Cardiac fibroblast (primary cell): Measurements from ENCODE around the gene PSTPIP1.
A peak's percentile ranks its signal among the peaks of the same experiment; 100 is the strongest.

Source experiments
- DNase-seq, 2 donors: peaks; one replicate each; pipeline versions ENCODE4 v3.0.0 to v3.0.0-alpha.2; 2010; ENCODE audit warnings: low read depth in 2 of 2
- H3K4me3 ChIP-seq, 2 donors: replicated peaks in 1 of 2; 1 replicate in 1 of 2; 2 replicates in 1 of 2; pipeline ENCODE4 v1.5.1; 2011; ENCODE audit warnings: low read depth in 2 of 2, low read length in 2 of 2, mild to moderate bottlenecking in 2 of 2, moderate library complexity in 1 of 2
- TF ChIP-seq, protein P1 (sequence below): IDR thresholded peaks from one replicate; pipeline ENCODE4 v1.5.1; 2011; ENCODE audit warnings: low read depth, mild to moderate bottlenecking, low read length, inconsistent platforms

Gene PSTPIP1

DNA sequence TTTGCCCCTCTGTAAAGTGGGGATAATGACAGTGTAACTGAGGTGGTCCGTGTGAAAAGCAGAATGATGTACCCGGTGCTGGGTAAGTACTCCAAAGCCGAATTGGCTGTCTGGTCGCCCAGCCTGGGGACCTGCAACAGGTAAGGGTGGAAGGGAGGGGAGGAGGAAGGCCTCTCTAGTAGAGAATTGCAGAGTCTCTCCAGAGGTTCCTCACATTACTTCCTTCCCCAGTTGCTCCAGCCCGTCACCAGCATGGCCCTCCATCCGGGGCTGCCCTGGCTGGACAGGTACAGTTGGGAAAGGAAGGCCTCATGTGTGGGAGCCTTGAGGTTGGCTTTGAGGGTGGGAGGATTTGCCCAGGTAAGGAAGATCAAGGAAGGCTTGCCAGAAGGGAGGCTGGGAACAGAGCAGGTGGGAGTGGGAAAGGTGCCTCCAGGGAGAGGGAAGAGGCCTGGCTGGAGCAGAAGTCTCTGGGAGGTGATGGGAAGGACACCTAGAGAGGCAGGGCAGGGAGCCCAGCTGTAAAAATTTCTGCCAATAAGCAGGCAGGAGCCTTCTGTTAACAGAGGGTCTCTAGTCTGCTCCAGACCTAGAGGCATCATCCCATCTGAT is 1.7 kb upstream of the PSTPIP1 start:
- TF ChIP-seq, protein P1, sequence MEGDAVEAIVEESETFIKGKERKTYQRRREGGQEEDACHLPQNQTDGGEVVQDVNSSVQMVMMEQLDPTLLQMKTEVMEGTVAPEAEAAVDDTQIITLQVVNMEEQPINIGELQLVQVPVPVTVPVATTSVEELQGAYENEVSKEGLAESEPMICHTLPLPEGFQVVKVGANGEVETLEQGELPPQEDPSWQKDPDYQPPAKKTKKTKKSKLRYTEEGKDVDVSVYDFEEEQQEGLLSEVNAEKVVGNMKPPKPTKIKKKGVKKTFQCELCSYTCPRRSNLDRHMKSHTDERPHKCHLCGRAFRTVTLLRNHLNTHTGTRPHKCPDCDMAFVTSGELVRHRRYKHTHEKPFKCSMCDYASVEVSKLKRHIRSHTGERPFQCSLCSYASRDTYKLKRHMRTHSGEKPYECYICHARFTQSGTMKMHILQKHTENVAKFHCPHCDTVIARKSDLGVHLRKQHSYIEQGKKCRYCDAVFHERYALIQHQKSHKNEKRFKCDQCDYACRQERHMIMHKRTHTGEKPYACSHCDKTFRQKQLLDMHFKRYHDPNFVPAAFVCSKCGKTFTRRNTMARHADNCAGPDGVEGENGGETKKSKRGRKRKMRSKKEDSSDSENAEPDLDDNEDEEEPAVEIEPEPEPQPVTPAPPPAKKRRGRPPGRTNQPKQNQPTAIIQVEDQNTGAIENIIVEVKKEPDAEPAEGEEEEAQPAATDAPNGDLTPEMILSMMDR: no peak
- H3K4me3 ChIP-seq: no peak overlapping the region

GRCh38 chr15:76994001-76994400 is 925 bp upstream of the PSTPIP1 start:
- TF ChIP-seq, protein P1: no peak
- no peak overlapping the region for H3K4me3 ChIP-seq
- DNase-seq: peak in 1 of 2 donors; percentile 5

More for the DNA sequence above, 1.7 kb upstream of the PSTPIP1 start:
- DNase-seq: no peak

- TF ChIP-seq, protein P1: no peak
These were observed 430 bp upstream of the PSTPIP1 start for GRCh38 chr15:76994496-76994895.

GRCh38 chr15:76996076-76996525 is 1.2 kb downstream of the PSTPIP1 start:
- H3K4me3 ChIP-seq: no peak overlapping the region
- TF ChIP-seq, protein P1: no peak
- no peak for DNase-seq

More at GRCh38 chr15:76994496-76994895, 430 bp upstream of the PSTPIP1 start:
- DNase-seq: no peak
- no peak overlapping the region for H3K4me3 ChIP-seq

- DNase-seq: peak; percentile 50 to 57
- TF ChIP-seq, protein P1: no peak
- H3K4me3 ChIP-seq: no peak overlapping the region
These were observed 1.8 kb downstream of the PSTPIP1 start for GRCh38 chr15:76996526-76997401.

GRCh38 chr15:76998663-76999285 is 3.8 kb downstream of the PSTPIP1 start:
- no peak for DNase-seq
- no peak overlapping the region for H3K4me3 ChIP-seq
- TF ChIP-seq, protein P1: no peak
